Lower leg skin (tissue), 3 donors: ENCODE measurements around the gene VSNL1.

ENCODE experiments used
- CTCF ChIP-seq, 3 donors: fragments of 450-650 bp; IDR thresholded peaks; one replicate each; pipeline ENCODE4 v1.5.1; 2016; ENCODE audit warnings: antibody characterized with exemption in 3 of 3, mild to moderate bottlenecking in 3 of 3, moderate library complexity in 2 of 3
- POLR2A ChIP-seq, 2 donors: fragments of 450-650 bp; IDR thresholded peaks; one replicate each; pipeline ENCODE4 v1.6.1; 2016 to 2017; ENCODE audit warnings: antibody characterized with exemption in 2 of 2, mild to moderate bottlenecking in 1 of 2, moderate library complexity in 1 of 2

GRCh38 chr2:17558878-17559277 lies 18.4 kb downstream of the VSNL1 start:
- TF ChIP-seq POLR2A (IDR thresholded peaks at IDR 0.05), result no peak
- no peak for TF ChIP-seq CTCF (IDR thresholded peaks at IDR 0.05)
